MCF 10A (cell line): ENCODE measurements around the gene CKAP2L. TPM values are rescaled to one million over a fixed set of nuclear protein-coding genes. Genes with fewer than 3 reads are reported as not detected.

Source experiments
- BruUV-seq: library from RNA; stranded (reverse); fragments of 400-500 nt; replicated peaks from 2 replicates; lab custom pipeline; 2021; lab: Mats Ljungman, UMichigan
- CTCF ChIA-PET: fragments of 300-600 bp; sonication (Branson Sonifier 250); formaldehyde crosslinking; extraction: SDS; loops from one replicate; lab custom pipeline; 2021; ENCODE audit warnings: antibody characterized with exemption, inconsistent platforms; lab: Yijun Ruan, JAX
- POLR2A ChIA-PET: fragments of 300-600, 350-650 bp; sonication (Branson Sonifier 250); formaldehyde crosslinking; extraction: SDS; loops from one replicate; lab custom pipeline; 2020; ENCODE audit warnings: antibody characterized with exemption, inconsistent platforms; lab: Yijun Ruan, JAX
- DNase-seq: peaks from one replicate; pipeline ENCODE4 v3.0.0-alpha.2; 2018; ENCODE audit not compliant: unreplicated experiment
- H3K27ac Mint-ChIP-seq: one replicate; pipeline ENCODE4 v1.8.0; 2022; ENCODE audit warnings: mild to moderate bottlenecking, low read depth, mixed read lengths; ENCODE audit not compliant: unreplicated experiment
- H3K27me3 Mint-ChIP-seq: one replicate; pipeline ENCODE4 v1.8.0; 2022; ENCODE audit warnings: mixed read lengths; ENCODE audit not compliant: insufficient read depth, unreplicated experiment
- H3K36me3 Mint-ChIP-seq: one replicate; pipeline ENCODE4 v1.8.0; 2022; ENCODE audit warnings: mild to moderate bottlenecking, moderate library complexity, mixed read lengths; ENCODE audit not compliant: insufficient read depth, unreplicated experiment
- H3K4me1 Mint-ChIP-seq: one replicate; pipeline ENCODE4 v1.8.0; 2022; ENCODE audit warnings: mixed read lengths; ENCODE audit not compliant: insufficient read depth, unreplicated experiment
- H3K4me3 Mint-ChIP-seq: one replicate; pipeline ENCODE4 v1.8.0; 2022; ENCODE audit warnings: mild to moderate bottlenecking, moderate library complexity, mixed read lengths; ENCODE audit not compliant: unreplicated experiment
- H3K9me3 Mint-ChIP-seq: one replicate; pipeline ENCODE4 v1.8.0; 2022; ENCODE audit warnings: mixed read lengths; ENCODE audit not compliant: unreplicated experiment
- CTCF ChIP-seq: fragments of 200-600 bp; IDR thresholded peaks from one replicate; pipeline ENCODE4 v1.8.0; 2022; ENCODE audit warnings: antibody characterized with exemption, mild to moderate bottlenecking; ENCODE audit not compliant: unreplicated experiment
- intact Hi-C: fragments of 100-400 bp; cut with micrococcal nuclease; formaldehyde crosslinking; loops from 2 replicates; pipeline ENCODE4 v1.14.1; 2022
- total RNA-seq: library from RNA; stranded (reverse); gene quantifications from 2 replicates; pipeline ENCODE4 v1.2.3, GENCODE V29; 2022

CKAP2L gene
- total RNA-seq, 1 experiment from 2014 or later: 21.6 TPM

- no TSS peak for BruUV-seq
- Mint-ChIP-seq H3K27me3 (no peaks in the 10 kb centered on the region), H3K36me3 (no peaks in the 10 kb centered on the region), H3K9me3 (no peaks in the 10 kb centered on the region), H3K4me3 (no peak overlapping the region), H3K4me1 (no peaks in the 10 kb centered on the region), H3K27ac (no peak overlapping the region)
- ChIA-PET POLR2A (interaction anchor here (6.2 kb wide), 1 partner anchor 84 kb away, joined by 49 read pairs; the partner anchor contains the start of gene SLC20A1), CTCF (interaction anchor here (0.5 to 9.7 kb wide), 6 partner anchors 19 to 212 kb away, joined by 3 to 210 read pairs (median 18); no protein-coding TSS in a partner anchor)
- DNase-seq: no peak
- no peak for TF ChIP-seq CTCF
- intact Hi-C loops: no loop called here
Measured at GRCh38 chr2:112730216-112730615, 34.2 kb downstream of the CKAP2L start.

DNA sequence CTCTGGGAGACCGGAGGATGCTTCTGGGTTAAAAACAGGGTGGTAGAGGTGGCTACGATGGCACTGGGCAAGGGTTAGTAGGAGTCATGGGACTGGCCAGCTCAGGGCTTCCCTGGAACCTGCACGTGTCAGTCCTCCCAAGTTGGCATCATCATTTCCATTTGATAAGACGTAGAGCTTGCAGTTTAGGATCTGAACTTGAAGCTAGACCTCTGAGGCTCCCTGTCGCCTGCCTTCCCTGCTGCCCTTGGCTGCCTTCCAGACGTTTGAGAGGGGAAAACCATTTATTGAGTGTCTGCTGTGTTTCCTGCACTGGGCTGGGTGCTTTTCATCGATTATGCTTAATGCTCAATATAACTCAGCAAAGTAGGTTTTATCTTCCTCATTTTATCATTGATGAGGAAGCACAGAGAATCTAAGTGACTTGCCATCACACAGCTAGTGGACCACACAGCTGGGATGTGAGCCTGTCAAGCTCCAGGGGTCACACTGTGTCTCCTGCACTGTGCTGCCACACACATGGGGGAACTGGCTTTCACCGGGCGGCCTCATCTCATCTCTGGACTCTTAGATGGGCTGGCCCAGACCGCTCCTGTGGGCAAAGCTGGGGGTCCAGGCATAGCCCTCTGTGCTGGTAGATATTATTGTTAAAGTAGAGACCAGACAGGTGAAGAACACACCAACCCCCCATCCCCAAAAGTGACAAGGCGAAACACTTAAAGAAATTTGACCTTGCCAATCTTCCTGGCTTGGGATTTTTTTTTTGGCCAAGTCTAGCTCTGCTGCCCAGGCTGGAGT, 35.8 kb downstream of the CKAP2L start:
- POLR2A ChIA-PET: interaction anchor here (2.2 to 6.2 kb wide), 2 partner anchors 82 to 146 kb away, joined by 5 to 49 read pairs; partner anchors contain the start of gene SLC20A1
- no peak for DNase-seq

GRCh38 chr2:112728029-112728362, 36.4 kb downstream of the CKAP2L start:
- DNase-seq: no peak
- no peak for TF ChIP-seq CTCF
- no peaks in the 10 kb centered on the region for H3K9me3 Mint-ChIP-seq
- intact Hi-C loops: no loop called here
- no peaks in the 10 kb centered on the region for H3K4me1 Mint-ChIP-seq
- no peaks in the 10 kb centered on the region for H3K36me3 Mint-ChIP-seq
- H3K27ac Mint-ChIP-seq: peak overlapping the region; percentile 61
- no peak overlapping the region for H3K4me3 Mint-ChIP-seq
- no peaks in the 10 kb centered on the region for H3K27me3 Mint-ChIP-seq
- CTCF ChIA-PET: interaction anchor here (0.7 to 9.7 kb wide), 18 partner anchors 10 to 489 kb away, joined by 3 to 210 read pairs (median 10); partner anchors contain the start of gene SLC20A1
- POLR2A ChIA-PET: interaction anchor here (2.2 to 6.2 kb wide), 3 partner anchors 82 to 145 kb away, joined by 5 to 49 read pairs (median 15); partner anchors contain the start of gene SLC20A1
- BruUV-seq: no TSS peak

More for the DNA sequence above, 35.8 kb downstream of the CKAP2L start:
- no TSS peak for BruUV-seq
- Mint-ChIP-seq H3K4me1 (no peaks in the 10 kb centered on the region), H3K27me3 (no peaks in the 10 kb centered on the region), H3K27ac (peak overlapping the region; percentile 61), H3K4me3 (no peak overlapping the region), H3K9me3 (no peaks in the 10 kb centered on the region), H3K36me3 (no peaks in the 10 kb centered on the region)
- no peak for TF ChIP-seq CTCF
- CTCF ChIA-PET: interaction anchor here (0.5 to 9.7 kb wide), 17 partner anchors 9 to 606 kb away, joined by 3 to 210 read pairs (median 6); partner anchors contain the start of gene SLC20A1
- intact Hi-C loops: no loop called here
